ENCODE measurements around the gene CAMKMT.
"Not testable (repeated sequence)": the region's sequence is repeated elsewhere in the genome, so short reads cannot be mapped to it uniquely, and the experiment has no call there.

CAMKMT gene

GRCh38 chr2:44496130-44496529 is 134.4 kb downstream of the CAMKMT start:
- no peak for DNase-seq
- no peak overlapping the region for H3K4me3 ChIP-seq (ENCODE audit: low read depth, low read length)
- H3K27me3 ChIP-seq (replicated peaks) = no peaks in the 10 kb centered on the region
- no peak overlapping the region for H3K27ac ChIP-seq
- in situ Hi-C loops (cut with HindIII; ENCODE audit: low pct_ligation_motif_present, low sequenced_read_pairs) = no loop called here
- TF ChIP-seq CTCF (IDR thresholded peaks at IDR 0.05; ENCODE audit: low read depth, low read length, missing control alignments) = no peak
- H3K36me3 ChIP-seq (replicated peaks) = no peaks in the 10 kb centered on the region

- TF ChIP-seq CTCF (IDR thresholded peaks at IDR 0.05; ENCODE audit: low read depth, low read length, missing control alignments) = no peak
- Histone ChIP-seq H3K27me3 (replicated peaks) (no peaks in the 10 kb centered on the region), H3K36me3 (replicated peaks) (no peaks in the 10 kb centered on the region), H3K4me3 (ENCODE audit: low read depth, low read length) (no peak overlapping the region), H3K27ac (no peak overlapping the region)
- DNase-seq = no peak
- in situ Hi-C loops (cut with HindIII; ENCODE audit: low pct_ligation_motif_present, low sequenced_read_pairs) = no loop called here
Observed at GRCh38 chr2:44498551-44498950, 136.8 kb downstream of the CAMKMT start.

- DNase-seq; H3K36me3 ChIP-seq (replicated peaks): not testable (repeated sequence)
Observed at GRCh38 chr2:44505664-44506063, 143.9 kb downstream of the CAMKMT start.

GRCh38 chr2:44510246-44510645 is 148.5 kb downstream of the CAMKMT start:
- TF ChIP-seq CTCF (IDR thresholded peaks at IDR 0.05; ENCODE audit: low read depth, low read length, missing control alignments) = no peak
- no peaks in the 10 kb centered on the region for H3K27me3 ChIP-seq (replicated peaks)
- DNase-seq = no peak
- no peak overlapping the region for H3K4me3 ChIP-seq (ENCODE audit: low read depth, low read length)
- in situ Hi-C loops (cut with HindIII; ENCODE audit: low pct_ligation_motif_present, low sequenced_read_pairs) = no loop called here
- no peak overlapping the region for H3K27ac ChIP-seq
- no peaks in the 10 kb centered on the region for H3K36me3 ChIP-seq (replicated peaks)

More at GRCh38 chr2:44505664-44506063, 143.9 kb downstream of the CAMKMT start:
- H3K27ac ChIP-seq; H3K27me3 ChIP-seq (replicated peaks); in situ Hi-C loops (cut with HindIII; ENCODE audit: low pct_ligation_motif_present, low sequenced_read_pairs); H3K4me3 ChIP-seq (ENCODE audit: low read depth, low read length): not testable (repeated sequence)

- in situ Hi-C loops (cut with HindIII; ENCODE audit: low pct_ligation_motif_present, low sequenced_read_pairs) = no loop called here
- Histone ChIP-seq H3K4me3 (ENCODE audit: low read depth, low read length) (no peak overlapping the region), H3K27me3 (replicated peaks) (no peaks in the 10 kb centered on the region), H3K36me3 (replicated peaks) (no peaks in the 10 kb centered on the region), H3K27ac (no peak overlapping the region)
- no peak for DNase-seq
- no peak for TF ChIP-seq CTCF (IDR thresholded peaks at IDR 0.05; ENCODE audit: low read depth, low read length, missing control alignments)
Observed at GRCh38 chr2:44515416-44515815, 153.7 kb downstream of the CAMKMT start.

- H3K27me3 ChIP-seq (replicated peaks) = no peaks in the 10 kb centered on the region
- no peaks in the 10 kb centered on the region for H3K36me3 ChIP-seq (replicated peaks)
- in situ Hi-C loops (cut with HindIII; ENCODE audit: low pct_ligation_motif_present, low sequenced_read_pairs) = no loop called here
- no peak for TF ChIP-seq CTCF (IDR thresholded peaks at IDR 0.05; ENCODE audit: low read depth, low read length, missing control alignments)
- H3K4me3 ChIP-seq (ENCODE audit: low read depth, low read length) = no peak overlapping the region
- H3K27ac ChIP-seq = no peak overlapping the region
- no peak for DNase-seq
Observed at GRCh38 chr2:44519026-44519425, 157.3 kb downstream of the CAMKMT start.

Measured in brain microvascular endothelial cell (primary cell).